ENCODE results near the gene LRP1B.

GRCh38 chr2:142124706-142125105 lies 6.1 kb downstream of the LRP1B start:
- TF ChIP-seq CTCF (IDR thresholded peaks at IDR 0.05) = no peak
- no peak for TF ChIP-seq ZFX (IDR thresholded peaks at IDR 0.05; ENCODE audit: borderline replicate concordance)
